GM18909 (cell line): ENCODE measurements around the gene ODC1.

ENCODE experiments used
- ATAC-seq: cut with Tn5 transposase; IDR thresholded peaks from one replicate; pipeline ENCODE4 v1.9.1; 2021; ENCODE audit warnings: mild to moderate bottlenecking; ENCODE audit not compliant: unreplicated experiment, poor library complexity

The ODC1 gene

GRCh38 chr2:10436583-10437110 lies 11.5 kb downstream of the ODC1 start:
- no peak for ATAC-seq

- no peak for ATAC-seq
These were observed 12.3 kb downstream of the ODC1 start for GRCh38 chr2:10435820-10436204.

GRCh38 chr2:10434886-10435819 lies 13.0 kb downstream of the ODC1 start:
- ATAC-seq, result peak; percentile 70

GRCh38 chr2:10433947-10434885 lies 13.9 kb downstream of the ODC1 start:
- no peak for ATAC-seq

GRCh38 chr2:10433264-10433946 lies 14.7 kb downstream of the ODC1 start:
- no peak for ATAC-seq

- no peak for ATAC-seq
These were observed 15.6 kb downstream of the ODC1 start for GRCh38 chr2:10432311-10433181.

GRCh38 chr2:10431797-10432196 lies 16.3 kb downstream of the ODC1 start:
- no peak for ATAC-seq

GRCh38 chr2:10430886-10431622 lies 17.1 kb downstream of the ODC1 start:
- ATAC-seq, result no peak

GRCh38 chr2:10428924-10429323 lies 19.2 kb downstream of the ODC1 start:
- no peak for ATAC-seq

GRCh38 chr2:10428355-10428754 lies 19.8 kb downstream of the ODC1 start:
- ATAC-seq, result no peak

GRCh38 chr2:10427618-10427949 lies 20.5 kb downstream of the ODC1 start:
- no peak for ATAC-seq

- no peak for ATAC-seq
These were observed 21.2 kb downstream of the ODC1 start for GRCh38 chr2:10426726-10427617.

GRCh38 chr2:10425699-10426098 lies 22.4 kb downstream of the ODC1 start:
- no peak for ATAC-seq

GRCh38 chr2:10424916-10425505 lies 23.1 kb downstream of the ODC1 start:
- no peak for ATAC-seq

- no peak for ATAC-seq
These were observed 24.1 kb downstream of the ODC1 start for GRCh38 chr2:10424051-10424450.

- ATAC-seq, result no peak
These were observed 24.7 kb downstream of the ODC1 start for GRCh38 chr2:10423400-10423774.

- no peak for ATAC-seq
These were observed 25.3 kb downstream of the ODC1 start for GRCh38 chr2:10422732-10423399.
